PC-9 (cell line): ENCODE data around the gene AP4B1. TPM values are rescaled to one million over a fixed set of nuclear protein-coding genes. Genes with fewer than 3 reads are reported as not detected.

Experiments
- BruUV-seq: library from RNA; stranded (reverse); fragments of 400-500 nt; replicated peaks from 2 replicates; lab custom pipeline; 2021; lab: Mats Ljungman, UMichigan
- CTCF ChIA-PET: fragments of 300-600 bp; sonication (Branson Sonifier 250); formaldehyde crosslinking; loops from one replicate; lab custom pipeline; 2022; ENCODE audit warnings: antibody characterized with exemption; lab: Charles Lee
- POLR2A ChIA-PET: fragments of 300-600 bp; sonication (Branson Sonifier 250); formaldehyde crosslinking; loops from one replicate; lab custom pipeline; 2022; ENCODE audit warnings: antibody characterized with exemption; ENCODE audit not compliant: unreplicated experiment; lab: Charles Lee
- DNase-seq, 2 experiments: peaks; one replicate each; pipeline versions ENCODE4 v3.0.0 to v3.0.0-alpha.2; 2015 to 2022; ENCODE audit warnings: mixed read lengths in 1 of 2
- H2AFZ ChIP-seq: fragments of 200-600 bp; sonication (generic); 2 replicates; pipeline ENCODE4 v1.8.1; 2017; ENCODE audit warnings: antibody characterized with exemption
- H3F3A ChIP-seq: fragments of 200-600 bp; sonication (generic); 2 replicates; pipeline ENCODE4 v1.8.1; 2017; ENCODE audit warnings: antibody characterized with exemption, mild to moderate bottlenecking, low read depth; ENCODE audit not compliant: insufficient read depth
- H3K27ac ChIP-seq: fragments of 200-600 bp; sonication (generic); 2 replicates; pipeline ENCODE4 v1.6.1; 2016; ENCODE audit warnings: mixed run types
- H3K27me3 ChIP-seq: fragments of 200-600 bp; sonication (generic); 2 replicates; pipeline ENCODE4 v1.6.1; 2016; ENCODE audit warnings: low read depth, mixed run types; ENCODE audit not compliant: insufficient read depth
- H3K36me3 ChIP-seq: fragments of 200-600 bp; sonication (generic); 2 replicates; pipeline ENCODE4 v1.6.1; 2016; ENCODE audit warnings: low read depth, mixed run types
- H3K4me1 ChIP-seq: fragments of 200-600 bp; sonication (generic); replicated peaks from 2 replicates; pipeline ENCODE4 v1.6.1; 2016; ENCODE audit warnings: mixed run types; ENCODE audit not compliant: insufficient read depth
- H3K4me2 ChIP-seq: fragments of 200-600 bp; sonication (generic); 2 replicates; pipeline ENCODE4 v1.6.1; 2017; ENCODE audit warnings: mixed run types
- H3K4me3 ChIP-seq: fragments of 200-600 bp; sonication (generic); 2 replicates; pipeline ENCODE4 v1.6.1; 2016; ENCODE audit warnings: mixed run types
- H3K79me2 ChIP-seq: fragments of 200-600 bp; sonication (generic); 2 replicates; pipeline ENCODE4 v1.6.1; 2017; ENCODE audit warnings: low read depth, mixed run types
- H3K9me2 ChIP-seq: fragments of 200-600 bp; sonication (generic); 2 replicates; pipeline ENCODE4 v1.8.1; 2017; ENCODE audit warnings: mild to moderate bottlenecking; ENCODE audit not compliant: insufficient read depth
- H3K9me3 ChIP-seq: fragments of 200-600 bp; sonication (generic); 2 replicates; pipeline ENCODE4 v1.8.1; 2016; ENCODE audit warnings: low read depth; ENCODE audit not compliant: insufficient read depth
- H4K20me1 ChIP-seq: fragments of 200-600 bp; sonication (generic); 2 replicates; pipeline ENCODE4 v1.8.1; 2017; ENCODE audit not compliant: insufficient read depth
- CTCF ChIP-seq: fragments of 200-600 bp; sonication (generic); conservative IDR thresholded peaks from 2 replicates; pipeline ENCODE4 v1.6.1; 2017; ENCODE audit warnings: mixed run types, antibody characterized with exemption, mild to moderate bottlenecking, moderate library complexity
- EZH2 ChIP-seq: fragments of 200-600 bp; sonication (generic); IDR thresholded peaks from 2 replicates; pipeline ENCODE4 v1.8.0; 2017; ENCODE audit warnings: antibody characterized with exemption, low read depth
- intact Hi-C: fragments of 100-400 bp; cut with micrococcal nuclease; formaldehyde crosslinking; loops from one replicate; pipeline ENCODE4 v1.10.0; 2022; ENCODE audit not compliant: unreplicated experiment
- total RNA-seq: library from RNA; stranded (reverse); gene quantifications from 2 replicates; pipeline ENCODE4 v1.2.3, GENCODE V29; 2021

AP4B1 gene
- total RNA-seq, 1 experiment from 2014 or later: 11.7 TPM

- ChIA-PET POLR2A (no interaction called here), CTCF (no interaction called here)
- no peaks in the 10 kb centered on the region for H3K4me1 ChIP-seq
- H3K27ac ChIP-seq: no peak overlapping the region
- H3K4me3 ChIP-seq: no peak overlapping the region
- H3K4me2 ChIP-seq: no peak overlapping the region
- H3K79me2 ChIP-seq: no peaks in the 10 kb centered on the region
- H2AFZ ChIP-seq: 0 out of 2 replicates have a peak overlapping the region, but pooled peaks have one; percentile 1
- no peaks in the 10 kb centered on the region for H3K27me3 ChIP-seq
- no peak for DNase-seq
- no peaks in the 10 kb centered on the region for H3F3A ChIP-seq
- intact Hi-C loops: no loop called here
- BruUV-seq: no TSS peak
- H4K20me1 ChIP-seq: no peaks in the 10 kb centered on the region
- H3K9me2 ChIP-seq: no peaks in the 10 kb centered on the region
- no peaks in the 10 kb centered on the region for H3K9me3 ChIP-seq
- no peaks in the 10 kb centered on the region for H3K36me3 ChIP-seq
- TF ChIP-seq CTCF (no peak), EZH2 (no peak)
These were observed 17.9 kb downstream of the AP4B1 start for GRCh38 chr1:113886417-113887401.

GRCh38 chr1:113881661-113882060 lies 22.9 kb downstream of the AP4B1 start:
- Histone ChIP-seq H3K27me3 (no peaks in the 10 kb centered on the region), H3K9me3 (no peaks in the 10 kb centered on the region), H3K36me3 (no peaks in the 10 kb centered on the region), H3F3A (no peaks in the 10 kb centered on the region), H3K9me2 (no peaks in the 10 kb centered on the region), H3K27ac (no peak overlapping the region), H3K79me2 (no peaks in the 10 kb centered on the region), H3K4me3 (no peak overlapping the region), H4K20me1 (no peaks in the 10 kb centered on the region), H3K4me2 (no peak overlapping the region), H3K4me1 (no peaks in the 10 kb centered on the region), H2AFZ (no peak overlapping the region)
- DNase-seq: no peak
- intact Hi-C loops: no loop called here
- BruUV-seq: no TSS peak
- ChIA-PET CTCF (no interaction called here), POLR2A (no interaction called here)
- TF ChIP-seq CTCF (no peak), EZH2 (no peak)

- no TSS peak for BruUV-seq
- H3K27ac ChIP-seq: no peak overlapping the region
- H3K36me3 ChIP-seq: no peaks in the 10 kb centered on the region
- peaks cover 3% of the 10 kb centered on the region; the same call in 1 of the 2 replicates for H3F3A ChIP-seq
- ChIA-PET POLR2A (no interaction called here), CTCF (no interaction called here)
- H3K79me2 ChIP-seq: no peaks in the 10 kb centered on the region
- H3K9me3 ChIP-seq: no peaks in the 10 kb centered on the region
- H3K9me2 ChIP-seq: no peaks in the 10 kb centered on the region
- no peaks in the 10 kb centered on the region for H3K27me3 ChIP-seq
- H3K4me1 ChIP-seq: peaks cover 1% of the 10 kb centered on the region; the same call in 1 of the 2 replicates
- no peak overlapping the region for H3K4me2 ChIP-seq
- TF ChIP-seq CTCF (no peak), EZH2 (no peak)
- H4K20me1 ChIP-seq: no peaks in the 10 kb centered on the region
- no peak overlapping the region for H3K4me3 ChIP-seq
- H2AFZ ChIP-seq: no peak overlapping the region
- intact Hi-C loops: no loop called here
- DNase-seq: no peak
These were observed 24.9 kb downstream of the AP4B1 start for GRCh38 chr1:113879739-113880038.
